Lower lobe of right lung (tissue), 2 donors: ENCODE data around the gene CYP24A1. TPM values are rescaled to one million over a fixed set of nuclear protein-coding genes. Genes with fewer than 3 reads are reported as not detected.

Source experiments
- ATAC-seq, 2 donors: fragments of 200-7000 bp; cut with Tn5 transposase; one replicate each; pipeline ENCODE4 v1.9.1; 2020 to 2022; ENCODE audit warnings: mild to moderate bottlenecking in 2 of 2, moderate library complexity in 2 of 2
- DNase-seq: peaks from one replicate; pipeline ENCODE4 v3.0.0-alpha.2; 2020
- H3K27ac ChIP-seq: fragments of 200-600 bp; one replicate; pipeline ENCODE4 v1.8.0; 2022
- H3K27me3 ChIP-seq: fragments of 200-600 bp; one replicate; pipeline ENCODE4 v1.8.0; 2022; ENCODE audit warnings: low read depth
- H3K36me3 ChIP-seq: fragments of 200-600 bp; one replicate; pipeline ENCODE4 v1.8.0; 2022; ENCODE audit warnings: mild to moderate bottlenecking
- H3K4me1 ChIP-seq: fragments of 200-600 bp; one replicate; pipeline ENCODE4 v1.8.0; 2022
- H3K4me3 ChIP-seq: fragments of 200-600 bp; one replicate; pipeline ENCODE4 v1.8.0; 2022; ENCODE audit warnings: mild to moderate bottlenecking
- H3K9me3 ChIP-seq: fragments of 200-600 bp; one replicate; pipeline ENCODE4 v1.8.0; 2022
- CTCF ChIP-seq: fragments of 200-600 bp; IDR thresholded peaks from one replicate; pipeline ENCODE4 v1.8.0; 2022; ENCODE audit warnings: antibody characterized with exemption, mild to moderate bottlenecking
- intact Hi-C: fragments of 100-400 bp; cut with DNase I; formaldehyde crosslinking; loops from one replicate; pipeline ENCODE4 v1.11.0; 2022
- total RNA-seq: library from RNA; stranded (reverse); fragmentation: NEBNext Ultra II Directional; extraction: Animal tissue kit (Norgen Biotek cat#: 25700); gene quantifications from one replicate; pipeline ENCODE4 v1.2.1, GENCODE V29; 2021
- donor health status: DM: no; HTN: yes; CAD: no; lungs with severe emphysema.

CYP24A1 gene
- total RNA-seq, 1 donor from 2014 or later, result 0.21 TPM

- peaks cover 6% of the 10 kb centered on the region for H3K4me1 ChIP-seq
- no peak overlapping the region for H3K4me3 ChIP-seq
- no peak overlapping the region for H3K27ac ChIP-seq
- ATAC-seq (no peak), DNase-seq (no peak)
- H3K9me3 ChIP-seq, result no peaks in the 10 kb centered on the region
- peak; percentile 37 for TF ChIP-seq CTCF
- H3K27me3 ChIP-seq, result no peaks in the 10 kb centered on the region
- intact Hi-C loops, result no loop called here
- H3K36me3 ChIP-seq, result peaks cover 34% of the 10 kb centered on the region
Observed at GRCh38 chr20:54219751-54220426, 46.1 kb upstream of the CYP24A1 start.

DNA sequence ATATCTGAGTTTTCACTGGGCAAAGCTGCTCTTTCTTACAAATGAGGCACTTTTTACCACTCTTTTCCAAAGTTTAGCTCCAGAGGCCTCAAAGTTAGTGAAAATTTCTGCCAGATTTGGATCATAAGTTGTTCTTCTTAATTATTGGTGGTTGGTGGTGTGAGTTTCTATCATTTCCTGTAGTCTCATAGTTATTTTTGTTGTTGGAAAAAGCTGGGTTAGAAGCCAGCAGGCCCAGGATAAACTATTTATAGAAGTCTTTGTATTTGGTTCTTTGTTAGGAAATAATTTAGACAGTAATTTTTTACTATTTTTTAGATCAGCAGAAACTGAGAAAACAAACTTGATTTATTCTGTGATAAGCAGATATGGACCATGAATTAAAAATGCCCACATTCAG, 44.7 kb upstream of the CYP24A1 start:
- no peak for ATAC-seq
- DNase-seq, result no peak
- Histone ChIP-seq H3K9me3 (no peaks in the 10 kb centered on the region), H3K27ac (no peak overlapping the region), H3K4me1 (peaks cover 6% of the 10 kb centered on the region), H3K4me3 (no peak overlapping the region), H3K36me3 (peaks cover 40% of the 10 kb centered on the region), H3K27me3 (no peaks in the 10 kb centered on the region)
- TF ChIP-seq CTCF, result no peak
- intact Hi-C loops, result no loop called here

DNA sequence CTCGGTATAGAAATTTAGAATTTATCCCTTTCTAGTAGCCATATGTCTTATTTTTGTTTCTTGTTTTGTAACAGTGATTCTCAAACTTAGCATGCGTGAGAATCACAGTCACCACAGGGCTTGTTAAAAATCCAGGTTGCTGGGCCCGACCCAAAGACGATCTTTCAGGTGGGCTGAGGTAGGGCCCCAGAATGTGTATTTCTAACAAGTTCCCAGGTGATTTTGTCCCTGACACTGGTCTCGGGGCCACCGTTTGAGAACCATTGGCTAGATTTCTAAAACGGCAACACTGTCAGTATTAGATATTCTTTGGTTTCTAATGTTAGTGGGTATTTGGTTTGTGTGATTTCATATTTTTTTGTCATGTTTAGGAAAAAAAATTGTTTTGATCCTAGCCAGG, 44.0 kb upstream of the CYP24A1 start:
- H3K4me1 ChIP-seq, result peaks cover 6% of the 10 kb centered on the region
- H3K36me3 ChIP-seq, result peaks cover 40% of the 10 kb centered on the region
- H3K27ac ChIP-seq, result no peak overlapping the region
- intact Hi-C loops, result no loop called here
- DNase-seq (no peak), ATAC-seq (no peak)
- no peaks in the 10 kb centered on the region for H3K27me3 ChIP-seq
- H3K9me3 ChIP-seq, result no peaks in the 10 kb centered on the region
- H3K4me3 ChIP-seq, result no peak overlapping the region
- TF ChIP-seq CTCF, result no peak

DNA sequence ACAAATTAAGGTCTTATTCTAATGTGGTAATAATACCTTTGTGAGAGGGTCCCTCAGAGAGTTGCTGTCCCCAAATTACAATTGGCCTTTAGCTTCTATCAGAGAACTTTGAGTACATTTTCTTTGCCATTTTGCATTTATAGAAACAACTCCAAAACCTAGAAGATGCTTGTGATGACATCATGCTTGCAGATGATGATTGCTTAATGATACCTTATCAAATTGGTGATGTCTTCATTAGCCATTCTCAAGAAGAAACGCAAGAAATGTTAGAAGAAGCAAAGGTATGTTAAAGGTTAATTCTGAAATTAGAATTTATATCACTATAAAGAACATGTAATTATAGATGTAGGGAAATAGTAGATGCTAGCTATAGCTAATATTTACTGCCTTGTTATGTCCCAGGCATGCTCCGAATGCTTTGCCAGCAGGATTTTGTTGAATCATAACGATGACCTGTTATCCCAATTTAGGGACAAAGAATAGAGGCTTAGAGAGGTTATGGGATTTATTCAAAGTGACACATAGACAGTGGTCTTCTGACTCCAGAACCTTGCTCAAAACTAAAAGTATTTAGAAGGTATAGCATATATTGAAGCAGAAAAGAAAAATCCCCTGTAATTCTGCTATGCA, 41.5 kb upstream of the CYP24A1 start:
- H3K27me3 ChIP-seq, result no peaks in the 10 kb centered on the region
- peaks cover under 1% of the 10 kb centered on the region for H3K4me1 ChIP-seq
- no peak for ATAC-seq
- no peak overlapping the region for H3K27ac ChIP-seq
- no peak for TF ChIP-seq CTCF
- H3K36me3 ChIP-seq, result peaks cover 40% of the 10 kb centered on the region
- no peaks in the 10 kb centered on the region for H3K9me3 ChIP-seq
- no peak overlapping the region for H3K4me3 ChIP-seq
- no peak for DNase-seq
- intact Hi-C loops, result no loop called here

DNA sequence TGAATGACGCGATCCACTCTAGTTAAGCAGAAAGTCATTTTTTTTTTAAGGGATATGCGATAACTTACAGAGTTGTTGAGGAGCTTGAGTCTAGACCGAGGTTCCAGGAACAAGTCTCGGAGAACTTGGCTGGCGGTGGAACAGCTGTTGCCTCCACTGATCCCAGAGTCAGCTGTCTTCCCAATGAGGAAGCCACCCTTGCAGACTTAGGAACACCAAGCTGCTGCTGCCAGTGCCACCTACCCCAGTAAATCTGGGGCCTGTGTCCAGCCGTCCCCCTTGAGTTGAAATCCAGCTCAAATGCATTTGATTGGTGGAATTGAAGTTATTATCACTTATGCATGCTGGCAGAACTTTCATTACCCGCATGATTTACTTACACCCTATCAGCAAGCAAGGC, 40.8 kb upstream of the CYP24A1 start:
- Histone ChIP-seq H3K4me1 (peaks cover 7% of the 10 kb centered on the region), H3K9me3 (no peaks in the 10 kb centered on the region), H3K27me3 (no peaks in the 10 kb centered on the region), H3K36me3 (peaks cover 40% of the 10 kb centered on the region), H3K27ac (no peak overlapping the region), H3K4me3 (no peak overlapping the region)
- TF ChIP-seq CTCF, result no peak
- DNase-seq (no peak), ATAC-seq (no peak)
- intact Hi-C loops, result no loop called here
